Measurements from ENCODE around the gene UMODL1.

GRCh38 chr21:42032266-42032665 is 38.9 kb upstream of the UMODL1 start:
- TF ChIP-seq CTCF (IDR thresholded peaks at IDR 0.05; ENCODE audit: borderline replicate concordance, extremely low read depth, low read length, poor library complexity, severe bottlenecking) (no peak), EZH2 (IDR thresholded peaks at IDR 0.05; ENCODE audit: borderline replicate concordance, low read depth, low read length, severe bottlenecking) (no peak)
